Panc1 (cell line): ENCODE data around the gene LSM12. TPM values are rescaled to one million over a fixed set of nuclear protein-coding genes. Genes with fewer than 3 reads are reported as not detected.

ENCODE experiments used
- ATAC-seq: fragments of 200-7000 bp; cut with Tn5 transposase; 2 replicates; pipeline ENCODE4 v1.9.1; 2020; ENCODE audit warnings: mild to moderate bottlenecking, moderate library complexity
- BruUV-seq: library from RNA; stranded (reverse); fragments of 400-500 nt; replicated peaks from 2 replicates; lab custom pipeline; 2021; lab: Mats Ljungman, UMichigan
- CTCF ChIA-PET: fragments of 300-600 bp; sonication (Branson Sonifier 250); formaldehyde crosslinking; loops from one replicate; lab custom pipeline; 2022; ENCODE audit warnings: antibody characterized with exemption; lab: Charles Lee
- POLR2A ChIA-PET: fragments of 300-600 bp; sonication (Branson Sonifier 250); formaldehyde crosslinking; loops from one replicate; lab custom pipeline; 2022; ENCODE audit warnings: antibody characterized with exemption; lab: Charles Lee
- DNase-seq: peaks from one replicate; pipeline ENCODE4 v3.0.0-alpha.2; 2010; ENCODE audit warnings: low read depth, low spot score
- H3K27ac ChIP-seq: 2 replicates; pipeline ENCODE4 v1.5.1; 2011; ENCODE audit warnings: mild to moderate bottlenecking, low read length, inconsistent platforms
- H3K27me3 ChIP-seq: fragments of 200-500 bp; sonication (Bioruptor generic); 2 replicates; pipeline ENCODE4 v1.6.0; 2014; ENCODE audit warnings: low read length, inconsistent platforms; ENCODE audit not compliant: control insufficient read depth, insufficient read depth
- H3K36me3 ChIP-seq: fragments of 200-500 bp; sonication (Bioruptor generic); 2 replicates; pipeline ENCODE4 v1.5.1; 2014; ENCODE audit warnings: inconsistent platforms, mild to moderate bottlenecking, low read length, moderate library complexity; ENCODE audit not compliant: control insufficient read depth, insufficient read depth
- H3K4me1 ChIP-seq: 2 replicates; pipeline ENCODE4 v1.5.1; 2011; ENCODE audit warnings: inconsistent platforms, mild to moderate bottlenecking, low read length, moderate library complexity; ENCODE audit not compliant: control insufficient read depth, insufficient read depth
- H3K4me3 ChIP-seq, 2 experiments: 2 replicates each; pipeline ENCODE4 v1.5.1; 2011 to 2012; ENCODE audit warnings: low read depth in 2 of 2, low read length in 2 of 2, mild to moderate bottlenecking in 2 of 2, inconsistent platforms in 1 of 2, moderate library complexity in 1 of 2
- H3K9me3 ChIP-seq: fragments of 200-500 bp; sonication (Bioruptor generic); 2 replicates; pipeline ENCODE4 v1.5.1; 2014; ENCODE audit warnings: low read depth, mild to moderate bottlenecking, inconsistent platforms, low read length, moderate library complexity; ENCODE audit not compliant: control insufficient read depth, insufficient read depth
- POLR2AphosphoS5 ChIP-seq: IDR thresholded peaks from 2 replicates; pipeline ENCODE4 v1.6.1; 2012; ENCODE audit warnings: mild to moderate bottlenecking, low read depth, low read length, moderate library complexity
- SIN3A ChIP-seq: IDR thresholded peaks from 2 replicates; pipeline ENCODE4 v1.6.1; 2012; ENCODE audit warnings: low read depth, mild to moderate bottlenecking, low read length, moderate library complexity, borderline replicate concordance; ENCODE audit not compliant: insufficient read depth
- TCF7L2 ChIP-seq: IDR thresholded peaks from 2 replicates; pipeline ENCODE4 v1.6.1; 2011; ENCODE audit warnings: mild to moderate bottlenecking, low read depth, low read length, inconsistent platforms
- in situ Hi-C: cut with HindIII; loops from 2 replicates; pipeline ENCODE4 v1.10.0; 2016; ENCODE audit warnings: low sequenced_read_pairs, low pct_unique_long_range_greater_than_20kb
- intact Hi-C: fragments of 100-400 bp; cut with micrococcal nuclease; formaldehyde crosslinking; loops from one replicate; pipeline ENCODE4 v1.10.0; 2022; ENCODE audit not compliant: unreplicated experiment
- total RNA-seq: library from RNA; stranded (reverse); gene quantifications from one replicate; pipeline ENCODE4 v1.2.1, GENCODE V29; 2021; ENCODE audit not compliant: unreplicated experiment
- TF ChIP-seq, protein P1 (sequence below): fragments of 450-650 bp; IDR thresholded peaks from 2 replicates; pipeline ENCODE4 v1.5.1; 2017; ENCODE audit warnings: mild to moderate bottlenecking
- TF ChIP-seq, protein P2 (sequence below), 2 experiments: IDR thresholded peaks; 2 replicates each; pipeline ENCODE4 v1.6.1; 2011 to 2012; ENCODE audit warnings: low read depth in 2 of 2, control low read depth in 1 of 2, low read length in 1 of 2, mild to moderate bottlenecking in 1 of 2, moderate library complexity in 1 of 2; ENCODE audit not compliant: insufficient read depth in 1 of 2

LSM12 gene
- total RNA-seq, 1 experiment from 2014 or later = 73.0 TPM

DNA sequence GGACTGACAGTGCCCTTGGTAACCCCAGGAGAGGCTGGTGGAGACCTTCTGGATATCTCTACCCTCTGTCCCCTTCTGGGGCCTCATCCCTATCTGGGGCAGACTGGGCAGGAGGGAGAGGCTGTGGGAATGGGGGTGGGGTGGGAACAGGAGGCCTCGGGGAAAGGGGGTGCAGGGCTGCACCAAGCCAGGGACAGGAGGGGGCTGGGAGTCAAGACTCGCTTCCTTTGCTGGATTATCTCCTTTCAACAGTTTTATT, 28.8 kb upstream of the LSM12 start:
- BruUV-seq = no TSS peak
- ATAC-seq (no peak), DNase-seq (no peak)
- Histone ChIP-seq H3K4me1 (peaks cover 20% of the 10 kb centered on the region), H3K9me3 (no peaks in the 10 kb centered on the region), H3K27ac (peak overlapping the region; percentile 85), H3K4me3 (no peak overlapping the region), H3K36me3 (no peaks in the 10 kb centered on the region), H3K27me3 (no peaks in the 10 kb centered on the region)
- intact Hi-C loops (no loop called here), in situ Hi-C loops (no loop called here)
- ChIA-PET CTCF (no interaction called here), POLR2A (no interaction called here)
- no peak for TF ChIP-seq TCF7L2
- TF ChIP-seq, protein P1, sequence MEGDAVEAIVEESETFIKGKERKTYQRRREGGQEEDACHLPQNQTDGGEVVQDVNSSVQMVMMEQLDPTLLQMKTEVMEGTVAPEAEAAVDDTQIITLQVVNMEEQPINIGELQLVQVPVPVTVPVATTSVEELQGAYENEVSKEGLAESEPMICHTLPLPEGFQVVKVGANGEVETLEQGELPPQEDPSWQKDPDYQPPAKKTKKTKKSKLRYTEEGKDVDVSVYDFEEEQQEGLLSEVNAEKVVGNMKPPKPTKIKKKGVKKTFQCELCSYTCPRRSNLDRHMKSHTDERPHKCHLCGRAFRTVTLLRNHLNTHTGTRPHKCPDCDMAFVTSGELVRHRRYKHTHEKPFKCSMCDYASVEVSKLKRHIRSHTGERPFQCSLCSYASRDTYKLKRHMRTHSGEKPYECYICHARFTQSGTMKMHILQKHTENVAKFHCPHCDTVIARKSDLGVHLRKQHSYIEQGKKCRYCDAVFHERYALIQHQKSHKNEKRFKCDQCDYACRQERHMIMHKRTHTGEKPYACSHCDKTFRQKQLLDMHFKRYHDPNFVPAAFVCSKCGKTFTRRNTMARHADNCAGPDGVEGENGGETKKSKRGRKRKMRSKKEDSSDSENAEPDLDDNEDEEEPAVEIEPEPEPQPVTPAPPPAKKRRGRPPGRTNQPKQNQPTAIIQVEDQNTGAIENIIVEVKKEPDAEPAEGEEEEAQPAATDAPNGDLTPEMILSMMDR = no peak

DNA sequence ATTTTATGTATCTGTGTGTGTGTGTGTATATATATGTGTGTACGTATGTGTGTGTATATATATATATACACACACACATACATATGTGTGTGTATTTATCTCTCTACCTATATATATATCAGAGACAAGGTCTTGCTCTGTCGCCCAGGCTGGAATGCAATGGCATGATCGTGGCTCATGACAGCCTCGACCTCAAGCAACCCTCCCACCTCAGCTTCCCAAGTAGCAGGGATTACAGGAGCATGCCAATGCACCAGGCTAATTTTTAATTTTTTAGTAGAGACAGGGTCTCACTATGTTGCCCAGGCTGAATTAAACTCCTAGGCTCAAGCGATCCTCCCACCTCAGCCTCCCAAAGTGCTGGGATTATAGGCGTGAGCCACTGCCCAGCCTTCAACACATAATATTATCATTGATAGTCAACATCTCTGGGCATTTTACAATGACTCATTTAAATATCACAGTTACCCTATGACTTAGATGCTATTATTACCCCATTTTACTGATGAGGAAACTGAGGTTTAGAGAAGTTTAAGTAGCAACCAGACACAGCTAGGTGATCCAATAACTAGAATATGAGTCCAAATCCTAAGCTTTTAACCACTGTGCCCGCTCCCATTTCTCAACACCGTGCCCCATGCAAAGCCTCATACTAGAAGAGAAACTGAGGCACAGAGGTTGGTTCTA, 28.4 kb upstream of the LSM12 start:
- Histone ChIP-seq H3K4me3 (no peak overlapping the region), H3K36me3 (no peaks in the 10 kb centered on the region), H3K9me3 (no peaks in the 10 kb centered on the region), H3K4me1 (peaks cover 20% of the 10 kb centered on the region), H3K27ac (peak overlapping the region; percentile 85), H3K27me3 (no peaks in the 10 kb centered on the region)
- DNase-seq (no peak), ATAC-seq (no peak)
- no peak for TF ChIP-seq POLR2AphosphoS5
- TF ChIP-seq, protein P1 = no peak
- TF ChIP-seq, protein P2, sequence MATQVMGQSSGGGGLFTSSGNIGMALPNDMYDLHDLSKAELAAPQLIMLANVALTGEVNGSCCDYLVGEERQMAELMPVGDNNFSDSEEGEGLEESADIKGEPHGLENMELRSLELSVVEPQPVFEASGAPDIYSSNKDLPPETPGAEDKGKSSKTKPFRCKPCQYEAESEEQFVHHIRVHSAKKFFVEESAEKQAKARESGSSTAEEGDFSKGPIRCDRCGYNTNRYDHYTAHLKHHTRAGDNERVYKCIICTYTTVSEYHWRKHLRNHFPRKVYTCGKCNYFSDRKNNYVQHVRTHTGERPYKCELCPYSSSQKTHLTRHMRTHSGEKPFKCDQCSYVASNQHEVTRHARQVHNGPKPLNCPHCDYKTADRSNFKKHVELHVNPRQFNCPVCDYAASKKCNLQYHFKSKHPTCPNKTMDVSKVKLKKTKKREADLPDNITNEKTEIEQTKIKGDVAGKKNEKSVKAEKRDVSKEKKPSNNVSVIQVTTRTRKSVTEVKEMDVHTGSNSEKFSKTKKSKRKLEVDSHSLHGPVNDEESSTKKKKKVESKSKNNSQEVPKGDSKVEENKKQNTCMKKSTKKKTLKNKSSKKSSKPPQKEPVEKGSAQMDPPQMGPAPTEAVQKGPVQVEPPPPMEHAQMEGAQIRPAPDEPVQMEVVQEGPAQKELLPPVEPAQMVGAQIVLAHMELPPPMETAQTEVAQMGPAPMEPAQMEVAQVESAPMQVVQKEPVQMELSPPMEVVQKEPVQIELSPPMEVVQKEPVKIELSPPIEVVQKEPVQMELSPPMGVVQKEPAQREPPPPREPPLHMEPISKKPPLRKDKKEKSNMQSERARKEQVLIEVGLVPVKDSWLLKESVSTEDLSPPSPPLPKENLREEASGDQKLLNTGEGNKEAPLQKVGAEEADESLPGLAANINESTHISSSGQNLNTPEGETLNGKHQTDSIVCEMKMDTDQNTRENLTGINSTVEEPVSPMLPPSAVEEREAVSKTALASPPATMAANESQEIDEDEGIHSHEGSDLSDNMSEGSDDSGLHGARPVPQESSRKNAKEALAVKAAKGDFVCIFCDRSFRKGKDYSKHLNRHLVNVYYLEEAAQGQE (IDR thresholded peaks at IDR 0.05; ENCODE audit: insufficient read depth in 1 of 2, low read depth in 2 of 2, low read length in 1 of 2) = no peak
- TF ChIP-seq TCF7L2 = no peak
- TF ChIP-seq SIN3A = no peak
- CTCF ChIA-PET = no interaction called here
- intact Hi-C loops = no loop called here
- POLR2A ChIA-PET = no interaction called here
- in situ Hi-C loops = no loop called here
- no TSS peak for BruUV-seq
